K562 (cell line): ENCODE measurements around the gene TRPM4. TPM values are rescaled to one million over a fixed set of nuclear protein-coding genes. Genes with fewer than 3 reads are reported as not detected.

Experiments used
- CTCFL ChIP-seq: IDR thresholded peaks from 2 replicates; pipeline ENCODE4 v1.6.1; 2011; ENCODE audit warnings: borderline replicate concordance, low read depth, mild to moderate bottlenecking, moderate library complexity, low read length; ENCODE audit not compliant: insufficient read depth, poor library complexity, severe bottlenecking
- ERF ChIP-seq: fragments of 450-650 bp; formaldehyde crosslinking; IDR thresholded peaks from 2 replicates; pipeline ENCODE4 v1.4.0; 2020; ENCODE audit warnings: mild to moderate bottlenecking, mixed read lengths
- ESRRB ChIP-seq: fragments of 250-450 bp; sonication (Bioruptor Pico); IDR thresholded peaks from 2 replicates; pipeline ENCODE4 v1.5.0; 2020; ENCODE audit warnings: mild to moderate bottlenecking, moderate library complexity, borderline replicate concordance
- FOXO4 ChIP-seq: fragments of 450-650 bp; formaldehyde crosslinking; IDR thresholded peaks from 2 replicates; pipeline ENCODE4 v1.4.0; 2020; ENCODE audit warnings: mild to moderate bottlenecking, moderate library complexity
- HLTF ChIP-seq: fragments of 450-650 bp; IDR thresholded peaks from 2 replicates; pipeline ENCODE4 v1.6.1; 2016
- HNRNPUL1 ChIP-seq: fragments of 200-400 bp; formaldehyde crosslinking; IDR thresholded peaks from 2 replicates; pipeline ENCODE4 v1.6.1; 2017; ENCODE audit warnings: low read length
- POLR2AphosphoS2 ChIP-seq: IDR thresholded peaks from 2 replicates; pipeline ENCODE4 v1.6.1; 2012; ENCODE audit warnings: low read length, improper control_type of control experiment
- PTBP1 ChIP-seq: fragments of 200-400 bp; formaldehyde crosslinking; IDR thresholded peaks from 2 replicates; pipeline ENCODE4 v1.6.1; 2017; ENCODE audit warnings: low read depth, low read length
- RBM39 ChIP-seq: fragments of 200-400 bp; formaldehyde crosslinking; optimal IDR thresholded peaks from 2 replicates; pipeline ENCODE3; 2018; ENCODE audit warnings: low read depth, low read length
- REST ChIP-seq, 2 experiments: fragments of 450-650 bp; formaldehyde crosslinking in 1 of 2; IDR thresholded peaks; 2 replicates each; pipeline versions ENCODE4 v1.4.0 to v1.6.1; 2014 to 2020; ENCODE audit warnings: mild to moderate bottlenecking in 2 of 2, borderline replicate concordance in 1 of 2, low read depth in 1 of 2
- SMARCA5 ChIP-seq: fragments of 450-650 bp; IDR thresholded peaks from 2 replicates; pipeline ENCODE4 v1.6.1; 2016
- SUPT5H ChIP-seq: fragments of 450-650 bp; IDR thresholded peaks from 2 replicates; pipeline ENCODE4 v1.6.1; 2016
- TAF15 ChIP-seq: fragments of 200-400 bp; formaldehyde crosslinking; IDR thresholded peaks from 2 replicates; pipeline ENCODE4 v1.6.1; 2017; ENCODE audit warnings: mild to moderate bottlenecking, low read depth, low read length, moderate library complexity
- XRCC4 ChIP-seq: IDR thresholded peaks from one replicate; pipeline ENCODE4 v1.6.1; 2011; ENCODE audit not compliant: insufficient read depth, insufficient read length; ENCODE audit errors: extremely low read depth
- ZNF12 ChIP-seq: sonication (generic); formaldehyde crosslinking; IDR thresholded peaks from 2 replicates; pipeline ENCODE4 v1.4.0; 2020; ENCODE audit warnings: mild to moderate bottlenecking, missing genetic modification reagents
- ZNF551 ChIP-seq: fragments of 250-450 bp; sonication (Bioruptor Pico); IDR thresholded peaks from 2 replicates; pipeline ENCODE4 v1.5.0; 2021; ENCODE audit warnings: mild to moderate bottlenecking, moderate library complexity
- ZNF695 ChIP-seq: fragments of 450-650 bp; formaldehyde crosslinking; IDR thresholded peaks from 2 replicates; pipeline ENCODE4 v1.4.0; 2020; ENCODE audit warnings: mild to moderate bottlenecking, moderate library complexity
- polyA plus RNA-seq, 8 experiments: library from polyadenylated mRNA; depleted of rRNA in 4 of 8; stranded (reverse) in 5 of 8; unstranded in 3 of 8; fragments of >200 nt; fragmentation: Nextera tagmentation in 2 of 8; fragmentation: Illumina TruSeq in 1 of 8; extraction: Ambion mirVana in 2 of 8; extraction: Trizol in 1 of 8; gene quantifications; 2 replicates each; pipeline versions ENCODE4 v1.2.1 to v1.2.3, GENCODE V29; 2011 to 2014; ENCODE audit warnings: inconsistent platforms in 1 of 8, missing spikeins in 1 of 8
- total RNA-seq, 7 experiments: library from RNA; depleted of rRNA in 6 of 7; stranded (reverse); fragments of >200 nt in 6 of 7; fragmentation: Illumina TruSeq in 2 of 7; extraction: Trizol in 2 of 7; gene quantifications; 2 replicates each; pipeline versions ENCODE4 v1.2.1 to v1.2.3, GENCODE V29; 2011 to 2021; ENCODE audit warnings: low replicate concordance in 1 of 7

Gene TRPM4
- total and polyA plus RNA-seq, 9 of the 15 experiments (the other 6 are each of a cell fraction or from before 2014, with no cell fraction given), result 6.5 to 45.4 (median 15.2) TPM

- TF ChIP-seq ESRRB (CRISPR knock-in tag) (no peak), ERF (CRISPR knock-in tag) (peak; percentile 76; the same call in 1 of the 2 replicates), FOXO4 (CRISPR knock-in tag) (no peak), CTCFL (peak; percentile 81), REST (IDR thresholded peaks at IDR 0.05; ENCODE audit: borderline replicate concordance) (peak; percentile 49), REST (CRISPR knock-in tag; IDR thresholded peaks at IDR 0.05; ENCODE audit: low read depth) (peak; percentile 76), POLR2AphosphoS2 (no peak), HLTF (no peak), TAF15 (no peak), HNRNPUL1 (no peak), SUPT5H (peak; percentile 53), ZNF551 (CRISPR knock-in tag) (no peak), XRCC4 (no peak), SMARCA5 (no peak), ZNF695 (CRISPR knock-in tag) (no peak), ZNF12 (CRISPR knock-in tag) (peak; percentile 91), PTBP1 (no peak), RBM39 (no peak)
Observed at GRCh38 chr19:49127674-49128544, 29.7 kb upstream of the TRPM4 start (continued).
